ENCODE data around the gene ACER3.
"Not testable (repeated sequence)": the region's sequence is repeated elsewhere in the genome, so short reads cannot be mapped to it uniquely, and the experiment has no call there.

Gene ACER3

GRCh38 chr11:77055101-77055561, 194.4 kb downstream of the ACER3 start:
- Mint-ChIP-seq H3K36me3 (ENCODE audit: low read depth) (no peaks in the 10 kb centered on the region), H3K4me3 (no peak overlapping the region), H3K4me1 (ENCODE audit: low read depth) (no peaks in the 10 kb centered on the region), H3K27ac (no peak overlapping the region), H3K27me3 (peaks cover 16% of the 10 kb centered on the region), H3K9me3 (peaks cover 19% of the 10 kb centered on the region)
- intact Hi-C loops (cut with micrococcal nuclease), result no loop called here

DNA sequence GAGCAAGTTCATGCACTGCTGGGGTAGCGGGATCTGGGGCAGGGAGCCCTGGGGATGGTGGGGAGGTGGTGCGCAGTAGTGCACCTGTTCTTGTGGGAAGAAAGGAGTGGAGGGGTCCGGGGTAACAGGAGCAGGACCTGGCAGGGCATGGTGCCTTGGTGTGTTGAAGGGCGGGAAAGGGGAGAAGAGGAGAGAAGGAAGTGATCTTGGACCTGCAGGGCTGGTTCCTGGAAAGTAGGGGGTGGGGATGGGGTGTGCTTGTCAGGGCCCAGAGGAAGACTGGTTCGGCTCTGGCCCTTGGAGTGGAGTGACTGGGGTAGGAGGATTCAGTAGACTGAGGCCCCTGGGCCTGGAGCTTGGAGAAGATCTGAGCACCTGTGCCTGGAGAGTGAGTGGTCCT, 195.2 kb downstream of the ACER3 start:
- intact Hi-C loops (cut with micrococcal nuclease), result no loop called here
- peaks cover 17% of the 10 kb centered on the region for H3K27me3 Mint-ChIP-seq
- H3K4me1 Mint-ChIP-seq (ENCODE audit: low read depth), result no peaks in the 10 kb centered on the region
- H3K36me3 Mint-ChIP-seq (ENCODE audit: low read depth), result no peaks in the 10 kb centered on the region
- H3K4me3 Mint-ChIP-seq, result no peak overlapping the region
- H3K27ac Mint-ChIP-seq, result no peak overlapping the region
- H3K9me3 Mint-ChIP-seq, result peaks cover 19% of the 10 kb centered on the region

GRCh38 chr11:77056814-77057402, 196.2 kb downstream of the ACER3 start:
- Mint-ChIP-seq H3K9me3 (peaks cover 24% of the 10 kb centered on the region), H3K27ac (no peak overlapping the region), H3K27me3 (peaks cover 20% of the 10 kb centered on the region), H3K4me3 (no peak overlapping the region), H3K36me3 (ENCODE audit: low read depth) (no peaks in the 10 kb centered on the region), H3K4me1 (ENCODE audit: low read depth) (no peaks in the 10 kb centered on the region)
- intact Hi-C loops (cut with micrococcal nuclease), result no loop called here

DNA sequence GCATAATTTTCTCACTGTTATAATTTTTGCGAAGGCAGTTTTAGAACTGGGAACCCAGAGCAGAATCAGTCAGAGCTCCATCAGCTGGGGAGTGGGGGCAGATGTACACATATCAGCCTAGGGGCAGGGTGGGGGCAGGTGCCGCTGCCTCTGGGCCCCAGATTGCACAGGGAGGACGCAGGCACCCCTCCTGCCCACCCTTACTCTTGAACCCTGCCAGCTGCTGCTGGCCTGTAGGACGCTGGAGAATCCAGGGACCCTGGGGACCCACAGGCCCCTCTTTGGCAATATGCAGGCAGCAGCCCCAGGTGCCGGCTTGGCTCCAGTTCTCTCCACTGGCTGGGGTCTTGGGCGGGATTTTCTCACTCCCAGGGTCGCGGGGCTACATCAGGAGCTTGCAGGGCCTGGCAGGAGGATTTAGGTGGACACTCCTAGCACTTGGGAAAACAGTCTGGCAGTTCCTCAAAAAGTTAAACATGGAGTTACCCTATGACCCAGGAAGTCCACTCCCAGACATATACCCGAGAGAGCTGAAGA, 197.3 kb downstream of the ACER3 start:
- Mint-ChIP-seq H3K36me3 (ENCODE audit: low read depth) (no peaks in the 10 kb centered on the region), H3K4me3 (no peak overlapping the region), H3K4me1 (ENCODE audit: low read depth) (no peaks in the 10 kb centered on the region), H3K27me3 (peaks cover 17% of the 10 kb centered on the region), H3K9me3 (peaks cover 26% of the 10 kb centered on the region), H3K27ac (no peak overlapping the region)
- intact Hi-C loops (cut with micrococcal nuclease), result no loop called here

- Mint-ChIP-seq H3K4me1 (ENCODE audit: low read depth) (no peaks in the 10 kb centered on the region), H3K9me3 (peaks cover 26% of the 10 kb centered on the region), H3K27ac (no peak overlapping the region), H3K27me3 (peaks cover 16% of the 10 kb centered on the region), H3K4me3 (no peak overlapping the region), H3K36me3 (ENCODE audit: low read depth) (no peaks in the 10 kb centered on the region)
- intact Hi-C loops (cut with micrococcal nuclease), result no loop called here
Observed at GRCh38 chr11:77058900-77059299, 198.2 kb downstream of the ACER3 start.

DNA sequence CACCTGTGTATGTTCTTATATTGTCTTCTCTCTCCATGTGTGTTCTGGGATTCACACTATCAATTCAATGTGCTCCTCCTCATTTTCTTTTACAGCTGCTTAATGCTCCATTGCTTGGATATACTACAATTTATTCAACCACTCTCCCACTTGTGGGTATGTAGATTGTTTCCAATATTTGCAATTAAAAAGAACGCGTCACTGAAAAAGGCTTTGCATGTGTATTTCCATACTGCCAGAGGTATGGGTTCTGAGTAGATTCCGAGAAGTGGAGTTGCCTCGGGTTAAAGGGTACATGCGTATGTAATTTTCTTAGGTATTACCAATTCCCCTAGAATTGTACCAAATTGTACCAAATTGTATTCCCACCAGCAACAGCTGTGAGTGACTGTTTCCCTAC, 199.1 kb downstream of the ACER3 start:
- Mint-ChIP-seq H3K27me3 (peaks cover 19% of the 10 kb centered on the region), H3K4me1 (ENCODE audit: low read depth) (no peaks in the 10 kb centered on the region), H3K4me3 (no peak overlapping the region), H3K27ac (no peak overlapping the region), H3K36me3 (ENCODE audit: low read depth) (no peaks in the 10 kb centered on the region), H3K9me3 (peaks cover 26% of the 10 kb centered on the region)
- intact Hi-C loops (cut with micrococcal nuclease), result no loop called here

GRCh38 chr11:77060234-77060633, 199.5 kb downstream of the ACER3 start:
- H3K4me3 Mint-ChIP-seq, result no peak overlapping the region
- no peaks in the 10 kb centered on the region for H3K4me1 Mint-ChIP-seq (ENCODE audit: low read depth)
- no peak overlapping the region for H3K27ac Mint-ChIP-seq
- H3K9me3 Mint-ChIP-seq, result peaks cover 26% of the 10 kb centered on the region
- intact Hi-C loops (cut with micrococcal nuclease), result no loop called here
- H3K36me3 Mint-ChIP-seq (ENCODE audit: low read depth), result no peaks in the 10 kb centered on the region
- peaks cover 20% of the 10 kb centered on the region for H3K27me3 Mint-ChIP-seq

- H3K9me3 Mint-ChIP-seq, result peaks cover 18% of the 10 kb centered on the region
- H3K4me3 Mint-ChIP-seq; H3K4me1 Mint-ChIP-seq (ENCODE audit: low read depth); intact Hi-C loops (cut with micrococcal nuclease); H3K36me3 Mint-ChIP-seq (ENCODE audit: low read depth); H3K27ac Mint-ChIP-seq: not testable (repeated sequence)
- H3K27me3 Mint-ChIP-seq, result peaks cover 27% of the 10 kb centered on the region
Observed at GRCh38 chr11:77061258-77061657, 200.5 kb downstream of the ACER3 start.

DNA sequence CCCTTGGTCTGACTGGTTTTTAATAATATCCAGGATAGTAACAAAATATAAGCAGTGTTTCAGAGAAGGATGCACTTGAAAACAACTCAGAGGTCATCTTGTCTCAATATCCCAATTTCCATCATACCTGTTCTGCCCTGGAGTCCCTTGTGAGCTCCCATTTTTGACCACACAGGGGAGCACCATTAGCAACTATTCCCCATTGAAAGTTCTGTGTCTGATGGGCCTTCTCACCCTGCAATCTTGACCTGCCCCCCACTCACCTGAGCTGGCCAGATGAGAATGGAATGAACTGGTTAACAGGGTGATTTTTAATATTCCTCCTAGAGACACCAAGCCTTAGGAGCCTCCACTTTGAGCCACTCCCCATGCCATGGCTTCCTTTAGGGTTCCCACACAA, 202.2 kb downstream of the ACER3 start:
- Mint-ChIP-seq H3K27ac (no peak overlapping the region), H3K36me3 (ENCODE audit: low read depth) (no peaks in the 10 kb centered on the region), H3K27me3 (peaks cover 34% of the 10 kb centered on the region), H3K4me3 (no peak overlapping the region), H3K4me1 (ENCODE audit: low read depth) (peaks cover 11% of the 10 kb centered on the region), H3K9me3 (peaks cover 8% of the 10 kb centered on the region)
- intact Hi-C loops (cut with micrococcal nuclease), result no loop called here

DNA sequence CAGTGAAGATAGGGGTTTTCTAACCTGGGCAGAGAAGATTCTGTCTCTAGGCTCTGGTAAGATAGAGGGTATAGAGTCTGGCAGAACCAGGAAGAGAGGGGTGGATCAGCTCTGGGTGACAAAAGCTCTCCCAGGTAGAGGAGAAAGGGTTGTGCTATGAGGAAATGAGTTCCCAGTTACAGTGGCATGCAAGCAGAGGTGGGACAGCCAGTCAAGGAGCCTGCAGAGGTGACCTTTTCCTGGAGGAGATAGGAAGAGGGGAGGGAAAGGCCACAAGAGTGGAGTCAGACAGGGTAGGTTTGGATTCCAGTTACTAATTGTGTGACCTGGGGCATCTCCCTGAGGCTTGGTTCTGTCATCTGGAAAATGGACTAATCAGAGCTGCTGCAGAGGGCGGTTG, 202.7 kb downstream of the ACER3 start:
- Mint-ChIP-seq H3K36me3 (ENCODE audit: low read depth) (no peaks in the 10 kb centered on the region), H3K4me3 (no peak overlapping the region), H3K9me3 (peaks cover 8% of the 10 kb centered on the region), H3K27ac (no peak overlapping the region), H3K4me1 (ENCODE audit: low read depth) (peaks cover 11% of the 10 kb centered on the region), H3K27me3 (peaks cover 39% of the 10 kb centered on the region)
- intact Hi-C loops (cut with micrococcal nuclease), result no loop called here

DNA sequence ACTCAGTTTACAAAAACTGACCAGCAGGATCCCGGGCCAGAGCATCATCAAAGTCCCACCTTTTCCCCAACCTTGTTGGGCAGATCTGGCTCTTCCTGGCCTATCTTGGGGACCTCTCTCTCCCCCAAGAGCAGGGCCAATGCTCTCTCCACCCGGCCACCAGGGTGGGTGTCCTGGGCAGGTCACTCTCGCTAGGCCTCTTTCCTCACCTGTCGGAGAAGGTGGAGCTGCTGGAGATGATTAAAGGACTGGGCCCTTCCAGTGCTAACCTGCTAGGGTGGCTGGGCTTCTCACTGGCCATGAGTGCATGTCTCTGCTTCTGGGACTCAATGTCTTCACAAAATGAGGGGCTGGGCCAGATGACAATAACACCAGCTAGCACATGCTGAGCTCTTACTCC, 203.1 kb downstream of the ACER3 start:
- intact Hi-C loops (cut with micrococcal nuclease), result no loop called here
- Mint-ChIP-seq H3K9me3 (peaks cover 8% of the 10 kb centered on the region), H3K27me3 (peaks cover 40% of the 10 kb centered on the region), H3K4me1 (ENCODE audit: low read depth) (peaks cover 11% of the 10 kb centered on the region), H3K4me3 (no peak overlapping the region), H3K36me3 (ENCODE audit: low read depth) (no peaks in the 10 kb centered on the region), H3K27ac (no peak overlapping the region)

DNA sequence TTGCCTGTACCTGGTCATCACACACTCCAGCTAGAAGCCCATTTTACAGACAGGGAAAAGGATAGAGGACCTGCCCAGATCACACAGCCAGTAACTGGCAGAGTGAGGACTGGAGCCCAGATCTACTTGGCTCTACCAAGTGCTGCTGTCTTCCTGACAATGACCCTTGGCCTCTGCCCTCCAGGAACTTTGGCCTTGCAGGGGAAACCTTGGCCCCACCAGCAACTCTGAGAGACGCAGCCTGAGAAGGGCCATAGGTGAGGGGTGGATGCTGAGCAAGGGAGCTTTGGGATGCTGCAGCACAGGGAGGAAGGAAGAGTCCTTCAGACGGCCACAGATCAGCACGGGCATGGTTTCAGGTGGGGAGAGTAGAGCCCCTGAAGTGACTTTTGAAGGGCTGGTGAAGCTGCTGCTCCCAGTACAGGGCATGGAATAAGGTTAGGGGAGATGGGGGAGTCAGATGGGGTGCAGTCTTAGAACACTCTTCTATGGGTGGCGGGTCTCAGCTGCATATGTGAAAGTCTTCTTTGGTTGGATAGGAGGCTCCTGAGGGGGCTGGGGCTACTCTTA, 204.0 kb downstream of the ACER3 start:
- Mint-ChIP-seq H3K4me1 (ENCODE audit: low read depth) (peaks cover 11% of the 10 kb centered on the region), H3K4me3 (no peak overlapping the region), H3K9me3 (peaks cover 8% of the 10 kb centered on the region), H3K27ac (no peak overlapping the region), H3K27me3 (peaks cover 41% of the 10 kb centered on the region), H3K36me3 (ENCODE audit: low read depth) (no peaks in the 10 kb centered on the region)
- intact Hi-C loops (cut with micrococcal nuclease), result no loop called here

DNA sequence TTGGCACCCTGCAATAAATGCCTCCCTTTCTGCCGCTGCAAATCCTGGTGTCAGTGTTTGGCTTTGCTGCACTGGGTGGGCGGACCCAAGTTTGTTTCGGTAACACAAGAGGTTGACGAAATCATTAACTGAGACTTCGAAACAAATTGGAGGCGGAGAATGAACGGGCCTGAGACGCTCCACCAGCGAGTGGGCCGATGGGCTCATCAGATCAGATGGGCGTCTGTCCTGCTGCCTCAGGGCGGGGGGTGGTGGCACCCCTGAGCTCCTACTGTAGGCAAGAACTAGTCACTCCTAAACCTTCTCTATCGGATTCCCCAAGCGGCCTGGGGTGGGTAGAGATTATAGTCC, 205.1 kb downstream of the ACER3 start:
- H3K27ac Mint-ChIP-seq, result peak overlapping the region; percentile 37
- peaks cover 11% of the 10 kb centered on the region for H3K4me1 Mint-ChIP-seq (ENCODE audit: low read depth)
- peaks cover 8% of the 10 kb centered on the region for H3K9me3 Mint-ChIP-seq
- peaks cover 47% of the 10 kb centered on the region for H3K27me3 Mint-ChIP-seq
- H3K4me3 Mint-ChIP-seq, result peak overlapping the region; percentile 77
- H3K36me3 Mint-ChIP-seq (ENCODE audit: low read depth), result no peaks in the 10 kb centered on the region
- intact Hi-C loops (cut with micrococcal nuclease), result loop anchor here (2.0 kb wide), 1 partner anchor 19 kb away; no protein-coding TSS in a partner anchor

DNA sequence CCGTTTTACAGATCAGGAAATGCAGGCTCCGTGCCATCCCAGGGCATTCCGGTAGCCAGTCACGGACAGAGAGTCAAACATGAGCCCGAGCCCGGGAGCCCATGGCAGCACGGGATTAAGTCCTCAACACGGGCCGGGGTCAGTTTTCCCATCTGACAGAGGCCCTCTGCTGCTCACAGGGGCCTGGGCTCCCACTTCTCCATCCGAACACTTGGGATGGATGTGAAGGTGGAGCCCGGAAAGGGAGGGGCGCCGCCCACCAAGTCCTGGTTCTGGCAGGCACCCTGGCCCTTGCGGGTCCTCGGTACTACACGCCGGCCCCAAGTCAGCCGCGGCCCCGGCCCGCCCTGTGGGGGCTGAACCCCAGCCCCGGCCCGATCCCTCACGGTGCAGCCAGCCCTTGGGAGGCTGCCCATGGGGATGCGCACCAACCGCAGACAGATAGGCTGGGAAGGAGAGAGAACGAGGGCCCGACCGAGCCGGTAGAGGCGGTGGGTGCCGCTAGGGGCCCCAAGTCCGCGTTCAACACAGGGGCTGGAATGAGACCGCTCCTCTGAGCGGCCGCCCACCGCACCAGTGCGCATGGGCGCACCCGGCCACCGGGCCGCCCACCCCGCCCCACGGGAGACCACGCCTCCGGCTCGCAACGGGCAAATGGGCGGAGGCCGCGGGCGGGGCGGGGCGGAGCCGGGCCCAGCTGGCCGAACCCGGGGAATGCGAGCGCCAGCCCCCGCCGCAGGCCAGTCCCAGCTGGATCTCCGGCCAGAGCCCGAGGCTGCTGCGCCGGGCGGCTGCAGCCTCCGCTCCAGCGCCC, 205.7 kb downstream of the ACER3 start, which contains the start of gene CAPN5:
Gene CAPN5 (plus strand): TSS at position 743 of the 814 bp plus-strand sequence. CDS start 17,916 bp downstream, outside the sequence.
- intact Hi-C loops (cut with micrococcal nuclease), result loop anchor here (2.0 kb wide), 1 partner anchor 20 kb away; no protein-coding TSS in a partner anchor
- Mint-ChIP-seq H3K27me3 (peaks cover 45% of the 10 kb centered on the region), H3K4me1 (ENCODE audit: low read depth) (peaks cover 11% of the 10 kb centered on the region), H3K9me3 (peaks cover 7% of the 10 kb centered on the region), H3K36me3 (ENCODE audit: low read depth) (no peaks in the 10 kb centered on the region), H3K27ac (peak within 1 kb of the TSS; percentile 37), H3K4me3 (peak within 1 kb of the TSS; percentile 77)

Measured in dendritic cell treated with granulocyte-macrophage colony-stimulating factor and Interleukin-4, amounts not matched to agents 40 ng/mL and 50 ng/mL, for 4 days (primary cell).